Measurements from ENCODE around the gene TRIM6. TPM values are rescaled to one million over a fixed set of nuclear protein-coding genes. Genes with fewer than 3 reads are reported as not detected.

Gene TRIM6
- total and polyA plus RNA-seq, 7 donors: 0.26 to 0.78 (median 0.40) TPM; not detected in 1

GRCh38 chr11:5624489-5625279 lies 28.2 kb downstream of the TRIM6 start, which contains the start of gene TRIM34:
TSS of gene TRIM34 (plus strand) at chr11:5625001. CDS start at chr11:5632332, 7,331 bp downstream.
- Histone ChIP-seq H3K27ac (peak within 1 kb of the TSS; percentile 46), H3K36me3 (ENCODE audit: insufficient read depth in 1 of 2, low read depth in 1 of 2) (no peaks in the 10 kb centered on the region), H3K27me3 (ENCODE audit: insufficient read depth in 3 of 3, low read length in 2 of 3) (no peaks in the 10 kb centered on the region), H3K4me3 (peak within 1 kb of the TSS; percentile 66), H3K4me1 (no peaks in the 10 kb centered on the region), H3K9me3 (no peaks in the 10 kb centered on the region)
- WGBS, 3 donors: 17 to 30% (median 21%) methylated on average over 7 of the region's 7 CpGs
- intact Hi-C loops (cut with DNase I): loop anchor here in 1 of 2 donors (5.0 kb wide), 1 partner anchor 68 kb away; no protein-coding TSS in a partner anchor
- peak; percentile 40 to 77 (median 55) for ATAC-seq
- no peak for TF ChIP-seq CTCF (IDR thresholded peaks at IDR 0.05)
- no peak for DNase-seq

GRCh38 chr11:5625281-5625680 lies 28.8 kb downstream of the TRIM6 start:
- H3K27me3 ChIP-seq (ENCODE audit: insufficient read depth in 3 of 3, low read length in 2 of 3): no peaks in the 10 kb centered on the region
- no peaks in the 10 kb centered on the region for H3K9me3 ChIP-seq
- ATAC-seq (no peak), DNase-seq (no peak)
- peak overlapping the region; percentile 66 for H3K4me3 ChIP-seq
- no peaks in the 10 kb centered on the region for H3K4me1 ChIP-seq
- H3K27ac ChIP-seq: peak overlapping the region; percentile 46
- WGBS, 3 donors: 7 to 33% (median 23%) methylated on average over 4 of the region's 4 CpGs
- no peaks in the 10 kb centered on the region for H3K36me3 ChIP-seq (ENCODE audit: insufficient read depth in 1 of 2, low read depth in 1 of 2)
- no peak for TF ChIP-seq CTCF (IDR thresholded peaks at IDR 0.05)
- intact Hi-C loops (cut with DNase I): loop anchor here in 1 of 2 donors (5.0 kb wide), 1 partner anchor 67 kb away; no protein-coding TSS in a partner anchor

GRCh38 chr11:5626196-5626595 lies 29.8 kb downstream of the TRIM6 start:
- DNase-seq: no peak
- Histone ChIP-seq H3K9me3 (no peaks in the 10 kb centered on the region), H3K27me3 (ENCODE audit: insufficient read depth in 3 of 3, low read length in 2 of 3) (no peaks in the 10 kb centered on the region), H3K27ac (no peak overlapping the region), H3K4me3 (no peak overlapping the region), H3K4me1 (no peaks in the 10 kb centered on the region), H3K36me3 (ENCODE audit: insufficient read depth in 1 of 2, low read depth in 1 of 2) (no peaks in the 10 kb centered on the region)
- no peak for ATAC-seq
- TF ChIP-seq CTCF (IDR thresholded peaks at IDR 0.05): no peak
- intact Hi-C loops (cut with DNase I): loop anchor here in 1 of 2 donors (5.0 kb wide), 1 partner anchor 66 kb away; no protein-coding TSS in a partner anchor
- 74 to 75% (median 74%) methylated on average over 5 of the region's 5 CpGs for WGBS, 3 donors

- no peaks in the 10 kb centered on the region for H3K4me1 ChIP-seq
- no peak overlapping the region for H3K4me3 ChIP-seq
- no peaks in the 10 kb centered on the region for H3K36me3 ChIP-seq (ENCODE audit: insufficient read depth in 1 of 2, low read depth in 1 of 2)
- ATAC-seq (no peak), DNase-seq (no peak)
- TF ChIP-seq CTCF (IDR thresholded peaks at IDR 0.05): no peak
- H3K27ac ChIP-seq: no peak overlapping the region
- H3K9me3 ChIP-seq: no peaks in the 10 kb centered on the region
- WGBS, 3 donors: 87 to 98% (median 89%) methylated on average over 2 of the region's 2 CpGs
- no peaks in the 10 kb centered on the region for H3K27me3 ChIP-seq (ENCODE audit: insufficient read depth in 3 of 3, low read length in 2 of 3)
- intact Hi-C loops (cut with DNase I): no loop called here
Observed at GRCh38 chr11:5631417-5631816, 35.0 kb downstream of the TRIM6 start.

Measured in psoas muscle (tissue), 8 donors.